H1 (cell line): ENCODE results near the gene OLFM1. TPM values are rescaled to one million over a fixed set of nuclear protein-coding genes. Genes with fewer than 3 reads are reported as not detected.

Experiments
- CTCF ChIA-PET: fragments of 300-600 bp; sonication (Branson Sonifier 250); formaldehyde crosslinking; loops from one replicate; lab custom pipeline; 2021; ENCODE audit not compliant: partially characterized antibody; lab: Charles Lee
- POLR2A ChIA-PET: fragments of 300-600 bp; sonication (Branson Sonifier 250); formaldehyde crosslinking; loops from one replicate; lab custom pipeline; 2021; ENCODE audit warnings: inconsistent platforms; ENCODE audit not compliant: partially characterized antibody; lab: Charles Lee
- DNase-seq, 2 experiments: peaks; one replicate each; pipeline versions ENCODE4 v3.0.0 to v3.0.0-alpha.2; 2010 to 2022; ENCODE audit warnings: low spot score in 2 of 2, low read depth in 1 of 2, mixed read lengths in 1 of 2
- FAIRE-seq: peaks from 2 replicates; lab custom pipeline; 2011; peaks lifted over from hg19 to GRCh38; lab: Jason Lieb, UNC
- H2AFZ ChIP-seq: 2 replicates; pipeline ENCODE4 v1.8.1; 2012; ENCODE audit warnings: low read length, inconsistent platforms
- H2AK5ac ChIP-seq: 2 replicates; pipeline ENCODE4 v1.6.1; 2013; ENCODE audit warnings: low read depth, low read length
- H2BK120ac ChIP-seq: replicated peaks from 2 replicates; pipeline ENCODE3; 2013; ENCODE audit warnings: low read depth, low read length, inconsistent platforms
- H2BK12ac ChIP-seq: 2 replicates; pipeline ENCODE4 v1.6.1; 2013; ENCODE audit warnings: low read depth, low read length
- H2BK15ac ChIP-seq: 2 replicates; pipeline ENCODE4 v1.6.1; 2013; ENCODE audit warnings: low read length
- H2BK20ac ChIP-seq: 2 replicates; pipeline ENCODE4 v1.6.1; 2013; ENCODE audit warnings: low read length
- H2BK5ac ChIP-seq: 2 replicates; pipeline ENCODE4 v1.6.1; 2013; ENCODE audit warnings: low read depth, low read length
- H3K14ac ChIP-seq: 2 replicates; pipeline ENCODE4 v1.6.1; 2013; ENCODE audit warnings: inconsistent platforms; ENCODE audit not compliant: insufficient read length
- H3K18ac ChIP-seq: 2 replicates; pipeline ENCODE4 v1.6.1; 2013; ENCODE audit warnings: low read length; ENCODE audit errors: extremely low read depth
- H3K23ac ChIP-seq: 2 replicates; pipeline ENCODE4 v1.6.1; 2013; ENCODE audit warnings: inconsistent platforms; ENCODE audit not compliant: insufficient read length
- H3K23me2 ChIP-seq: 2 replicates; pipeline ENCODE4 v1.6.1; 2013; ENCODE audit warnings: low read depth, low read length
- H3K27ac ChIP-seq: 2 replicates; pipeline ENCODE4 v1.6.1; 2011; ENCODE audit warnings: low read depth, low read length, inconsistent platforms
- H3K27me3 ChIP-seq, 4 experiments: replicated peaks in 1 of 4; 1 replicate in 1 of 4; 2 replicates in 3 of 4; pipeline versions ENCODE4 v1.6.1 to v1.8.1; 2011 to 2013; ENCODE audit warnings: low read length in 3 of 4, mild to moderate bottlenecking in 3 of 4, inconsistent platforms in 2 of 4, mixed read lengths in 2 of 4, moderate library complexity in 1 of 4; ENCODE audit not compliant: control insufficient read depth in 3 of 4, insufficient read depth in 3 of 4; ENCODE audit errors: extremely low read depth in 1 of 4
- H3K36me3 ChIP-seq, 4 experiments: 2 replicates each; pipeline versions ENCODE4 v1.6.1 to v1.8.1; 2011 to 2013; ENCODE audit warnings: mild to moderate bottlenecking in 4 of 4, low read length in 3 of 4, moderate library complexity in 2 of 4, control low read depth in 1 of 4, inconsistent platforms in 1 of 4; ENCODE audit not compliant: insufficient read depth in 4 of 4, control insufficient read depth in 2 of 4
- H3K4ac ChIP-seq: replicated peaks from 2 replicates; pipeline ENCODE3; 2013; ENCODE audit warnings: low read length, low read depth, mixed read lengths, inconsistent platforms; ENCODE audit not compliant: insufficient read length
- H3K4me1 ChIP-seq, 4 experiments: replicated peaks in 1 of 4; 1 replicate in 1 of 4; 2 replicates in 3 of 4; pipeline versions ENCODE4 v1.6.1 to v1.8.1; 2011 to 2013; ENCODE audit warnings: low read length in 3 of 4, inconsistent platforms in 2 of 4, mixed read lengths in 1 of 4; ENCODE audit not compliant: insufficient read depth in 4 of 4, control insufficient read depth in 3 of 4
- H3K4me2 ChIP-seq, 2 experiments: 2 replicates each; pipeline versions ENCODE4 v1.6.1 to v1.8.1; 2011 to 2013; ENCODE audit warnings: low read depth in 2 of 2, low read length in 2 of 2, control low read depth in 1 of 2, inconsistent platforms in 1 of 2, mild to moderate bottlenecking in 1 of 2; ENCODE audit not compliant: insufficient read depth in 1 of 2
- H3K4me3 ChIP-seq, 4 experiments: fragments of 200-600, 300-600 bp in 1 of 4; sonication (generic), shearing (Covaris generic), sonication (Bioruptor Twin) in 1 of 4; 2 replicates each; pipeline versions ENCODE4 v1.5.1 to v1.8.1; 2011 to 2016; ENCODE audit warnings: low read length in 4 of 4, low read depth in 3 of 4, control low read depth in 2 of 4, inconsistent platforms in 2 of 4, mild to moderate bottlenecking in 2 of 4, mixed read lengths in 1 of 4, moderate library complexity in 1 of 4; ENCODE audit not compliant: insufficient read depth in 2 of 4; ENCODE audit errors: extremely low read depth in 1 of 4
- H3K56ac ChIP-seq: replicated peaks from 2 replicates; pipeline ENCODE3; 2013; ENCODE audit warnings: low read depth, mild to moderate bottlenecking, mixed read lengths, low read length, inconsistent platforms; ENCODE audit not compliant: insufficient read length
- H3K79me1 ChIP-seq: 2 replicates; pipeline ENCODE4 v1.6.1; 2013; ENCODE audit warnings: low read depth, low read length, control low read depth
- H3K79me2 ChIP-seq, 2 experiments: 2 replicates each; pipeline versions ENCODE4 v1.6.1 to v1.8.1; 2012 to 2013; ENCODE audit warnings: low read length in 2 of 2, mild to moderate bottlenecking in 2 of 2, inconsistent platforms in 1 of 2; ENCODE audit not compliant: insufficient read depth in 2 of 2, control insufficient read depth in 1 of 2
- H3K9ac ChIP-seq, 4 experiments: replicated peaks in 1 of 4; 1 replicate in 1 of 4; 2 replicates in 3 of 4; pipeline versions ENCODE4 v1.6.1 to v1.8.1; 2011 to 2013; ENCODE audit warnings: low read depth in 3 of 4, low read length in 3 of 4, control low read depth in 2 of 4, mild to moderate bottlenecking in 2 of 4, moderate library complexity in 2 of 4, inconsistent platforms in 1 of 4; ENCODE audit errors: extremely low read depth in 1 of 4
- H3K9me3 ChIP-seq, 2 experiments: 2 replicates each; pipeline versions ENCODE4 v1.6.1 to v1.8.1; 2012 to 2013; ENCODE audit warnings: mild to moderate bottlenecking in 2 of 2, moderate library complexity in 2 of 2, control low read depth in 1 of 2, inconsistent platforms in 1 of 2, low read depth in 1 of 2, low read length in 1 of 2, mixed read lengths in 1 of 2; ENCODE audit not compliant: insufficient read depth in 2 of 2
- H4K20me1 ChIP-seq, 2 experiments: replicated peaks in 1 of 2; 2 replicates each; pipeline versions ENCODE3 to v1.8.1; 2011 to 2013; ENCODE audit warnings: inconsistent platforms in 2 of 2, low read length in 2 of 2, mild to moderate bottlenecking in 1 of 2; ENCODE audit not compliant: insufficient read depth in 2 of 2, control insufficient read depth in 1 of 2
- H4K5ac ChIP-seq: 2 replicates; pipeline ENCODE4 v1.6.1; 2013; ENCODE audit warnings: low read length, low read depth, mixed read lengths, inconsistent platforms; ENCODE audit not compliant: insufficient read length
- H4K8ac ChIP-seq: 2 replicates; pipeline ENCODE4 v1.8.0; 2013; ENCODE audit warnings: mild to moderate bottlenecking, moderate library complexity, low read length, inconsistent platforms; ENCODE audit not compliant: insufficient read depth; ENCODE audit errors: extremely low read depth
- H4K91ac ChIP-seq: replicated peaks from 2 replicates; pipeline ENCODE3; 2013; ENCODE audit warnings: low read length, mixed read lengths, inconsistent platforms; ENCODE audit not compliant: insufficient read length
- CEBPB ChIP-seq: IDR thresholded peaks from 2 replicates; pipeline ENCODE4 v1.6.1; 2012; ENCODE audit warnings: low read depth, low read length
- CHD1 ChIP-seq: IDR thresholded peaks from 2 replicates; pipeline ENCODE4 v1.6.1; 2012; ENCODE audit warnings: low read depth, low read length, improper control_type of control experiment
- HDAC2 ChIP-seq, 2 experiments: fragments of 300-600 bp in 1 of 2; sonication (generic) in 1 of 2; IDR thresholded peaks; 2 replicates each; pipeline ENCODE4 v1.6.1; 2011 to 2012; ENCODE audit warnings: low read depth in 2 of 2, low read length in 2 of 2, mild to moderate bottlenecking in 2 of 2, moderate library complexity in 2 of 2, borderline replicate concordance in 1 of 2, inconsistent platforms in 1 of 2
- HDAC6 ChIP-seq: IDR thresholded peaks from one replicate; pipeline ENCODE4 v1.7.1; 2012; ENCODE audit warnings: low read depth, mild to moderate bottlenecking, inconsistent platforms, low read length, moderate library complexity
- JUN ChIP-seq: IDR thresholded peaks from 2 replicates; pipeline ENCODE4 v1.6.1; 2011; ENCODE audit warnings: low read depth, mild to moderate bottlenecking, improper control_type of control experiment, low read length
- JUND ChIP-seq: IDR thresholded peaks from 2 replicates; pipeline ENCODE4 v1.6.1; 2011; ENCODE audit warnings: mild to moderate bottlenecking, improper control_type of control experiment, low read length
- KDM5A ChIP-seq: fragments of 200-600 bp; IDR thresholded peaks from 2 replicates; pipeline ENCODE4 v1.7.1; 2012; ENCODE audit warnings: mild to moderate bottlenecking, low read length, inconsistent platforms, mixed read lengths
- NRF1 ChIP-seq: IDR thresholded peaks from 2 replicates; pipeline ENCODE4 v1.6.1; 2011; ENCODE audit warnings: mild to moderate bottlenecking, low read depth, low read length, improper control_type of control experiment
- RAD21 ChIP-seq, 2 experiments: IDR thresholded peaks in 1 of 2; conservative IDR thresholded peaks in 1 of 2; 2 replicates each; pipeline ENCODE4 v1.6.1; 2011; ENCODE audit warnings: low read depth in 2 of 2, low read length in 2 of 2, improper control_type of control experiment in 1 of 2, inconsistent platforms in 1 of 2, mild to moderate bottlenecking in 1 of 2, moderate library complexity in 1 of 2
- SP2 ChIP-seq: IDR thresholded peaks from 2 replicates; pipeline ENCODE4 v1.6.1; 2012; ENCODE audit warnings: mild to moderate bottlenecking, low read length, inconsistent platforms
- WGBS, 2 experiments: shearing (Covaris generic) in 1 of 2; methylation state at CpG; one replicate each; pipeline versions ENCODE4 v1.1.6 to v1.1.7; 2013 to 2015; ENCODE audit warnings: low lambda C conversion rate in 2 of 2, mixed read lengths in 2 of 2, inconsistent platforms in 1 of 2, low coverage in 1 of 2, missing lambda C conversion rate in 1 of 2; ENCODE audit not compliant: insufficient replicate concordance in 2 of 2, insufficient coverage in 1 of 2, insufficient read length in 1 of 2; ENCODE audit errors: extremely low coverage in 1 of 2, missing lambda C conversion rate in 1 of 2; 5-methylcytosine and 5-hydroxymethylcytosine counted together
- polyA plus RNA-seq, 7 experiments: library from polyadenylated mRNA; depleted of rRNA in 3 of 7; stranded (reverse) in 5 of 7; unstranded in 2 of 7; fragments of >200 nt in 5 of 7; fragments of 200-250 nt in 2 of 7; gene quantifications; 1 replicate in 5 of 7; 2 replicates in 1 of 7; 4 replicates in 1 of 7; pipeline versions ENCODE4 v1.2.1 to v1.2.3, GENCODE V29; 2011 to 2013; ENCODE audit warnings: missing spikeins in 2 of 7, mixed read lengths in 2 of 7
- total RNA-seq: library from RNA; stranded (reverse); fragmentation: NEBNext Ultra II Directional; extraction: Animal tissue kit (Norgen Biotek cat#: 25700); gene quantifications from 2 replicates; pipeline ENCODE4 v1.2.1, GENCODE V29; 2021

Gene OLFM1
- total and polyA plus RNA-seq, 2 of the 8 experiments (the other 6 are each of a cell fraction or from before 2014, with no cell fraction given) = 53.0 to 53.4 TPM

DNA sequence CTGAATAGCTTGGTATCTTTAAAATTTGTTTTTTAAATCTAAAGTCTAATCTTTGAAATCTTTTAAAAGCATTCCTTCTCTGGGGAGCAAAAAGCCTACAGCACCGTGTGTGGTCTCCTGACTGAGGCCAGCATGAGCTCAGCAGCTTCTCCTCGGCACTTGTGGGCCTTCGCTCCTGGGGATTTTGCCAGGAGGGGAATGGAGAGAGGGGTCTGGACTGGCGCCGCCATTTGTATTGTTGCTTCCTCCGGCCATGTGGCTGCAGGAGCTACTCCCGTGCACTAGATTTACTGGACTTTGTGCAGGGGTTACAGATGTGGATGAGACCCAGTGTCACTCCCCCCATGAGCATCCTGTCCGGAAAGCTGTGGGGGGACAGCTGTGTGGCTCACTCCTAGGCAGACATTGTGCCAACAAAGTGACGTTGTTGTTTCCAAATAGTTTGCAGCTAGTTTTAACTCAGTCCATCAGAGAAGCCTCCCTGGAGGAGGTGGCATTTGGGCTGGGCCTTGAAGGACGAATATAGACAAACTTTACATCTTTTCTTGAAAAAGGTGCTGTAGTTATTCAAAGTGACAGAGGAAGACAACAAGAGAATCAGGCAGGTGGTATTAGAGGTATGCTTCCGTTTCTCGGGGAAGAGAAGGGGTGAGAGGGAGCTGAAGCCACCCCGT lies 6.6 kb downstream of the OLFM1 start:
- H2BK15ac ChIP-seq = no peak overlapping the region
- H3K18ac ChIP-seq = no peak overlapping the region
- no peak for FAIRE-seq
- POLR2A ChIA-PET = interaction anchor here (0.5 to 1.2 kb wide), 3 partner anchors 88 to 1923 kb away, joined by 3 to 4 read pairs (median 3); no protein-coding TSS in a partner anchor
- no peak overlapping the region for H2BK20ac ChIP-seq
- no peak overlapping the region for H2BK120ac ChIP-seq
- no peak overlapping the region for H3K14ac ChIP-seq
- WGBS, 2 experiments = 90% methylated on average over 13 of the region's 13 CpGs; no CpG with 5 or more reads in 1 of the 2 experiments
- H4K20me1 ChIP-seq = peaks cover 16 to 32% of the 10 kb centered on the region in 2 experiments
- no peak overlapping the region for H4K91ac ChIP-seq
- peaks cover 3 to 9% of the 10 kb centered on the region in 2 experiments; a peak in 3 of 4 replicates for H3K79me2 ChIP-seq
- peak overlapping the region; percentile 69; the same call in 1 of the 2 replicates for H4K8ac ChIP-seq
- H2AK5ac ChIP-seq = no peak overlapping the region
- CTCF ChIA-PET = interaction anchor here (0.9 to 1.6 kb wide), 10 partner anchors 8 to 345 kb away, joined by 3 to 7 read pairs (median 3); no protein-coding TSS in a partner anchor
- H3K27me3 ChIP-seq = peaks cover 0 to 7% (median 6%) of the 10 kb centered on the region in 4 experiments; a peak in 5 of 7 replicates
- no peaks in the 10 kb centered on the region for H3K9me3 ChIP-seq
- H4K5ac ChIP-seq = no peak overlapping the region
- no peak overlapping the region for H2AFZ ChIP-seq
- H3K79me1 ChIP-seq = peaks cover 12% of the 10 kb centered on the region
- H3K56ac ChIP-seq = no peak overlapping the region
- H3K4me2 ChIP-seq = no peak overlapping the region
- no peak overlapping the region for H3K9ac ChIP-seq
- H3K36me3 ChIP-seq = peaks cover 0 to 29% (median 20%) of the 10 kb centered on the region in 4 experiments; a peak in 4 of 8 replicates
- no peak overlapping the region for H3K4ac ChIP-seq
- H3K4me3 ChIP-seq = no peak overlapping the region
- H3K27ac ChIP-seq = no peak overlapping the region
- H3K23me2 ChIP-seq = peaks cover 8% of the 10 kb centered on the region; the same call in 1 of the 2 replicates
- H2BK12ac ChIP-seq = no peak overlapping the region
- DNase-seq = no peak
- no peak overlapping the region for H3K23ac ChIP-seq
- H2BK5ac ChIP-seq = no peak overlapping the region
- peaks cover 0 to 8% (median under 1%) of the 10 kb centered on the region in 4 experiments; a peak in 2 of 7 replicates for H3K4me1 ChIP-seq
- no peak for TF ChIP-seq SP2
- TF ChIP-seq JUN = no peak
- TF ChIP-seq HDAC2 (IDR thresholded peaks at IDR 0.05; ENCODE audit: borderline replicate concordance in 1 of 2, low read depth in 2 of 2, low read length in 2 of 2) = no peak
- no peak for TF ChIP-seq RAD21 (IDR thresholded peaks at IDR 0.05 in 1 of 2, conservative IDR thresholded peaks at IDR 0.05 in 1 of 2; ENCODE audit: low read depth in 2 of 2, low read length in 2 of 2)
- TF ChIP-seq CEBPB = no peak
- no peak for TF ChIP-seq KDM5A
- no peak for TF ChIP-seq HDAC6
- TF ChIP-seq JUND = no peak
- TF ChIP-seq CHD1 = no peak
- TF ChIP-seq NRF1 = no peak
